BLaER1 treated with 17β-estradiol and CSF1 and Interleukin-3, amounts not matched to agents 10 nM and 100 nM (cell line): ENCODE measurements around the gene COL5A1.
"Not testable (repeated sequence)": the region's sequence is repeated elsewhere in the genome, so short reads cannot be mapped to it uniquely, and the experiment has no call there.

ENCODE experiments used
- H3K27ac ChIP-seq, 11 experiments: shearing (Covaris generic); formaldehyde crosslinking; 2 replicates each; pipeline ENCODE4 v1.8.1; 2022
- H3K27me3 ChIP-seq, 11 experiments: shearing (Covaris generic); formaldehyde crosslinking; 2 replicates each; pipeline ENCODE4 v1.8.1; 2022
- H3K36me3 ChIP-seq, 11 experiments: shearing (Covaris generic); formaldehyde crosslinking; 2 replicates each; pipeline ENCODE4 v1.8.1; 2022
- H3K4me1 ChIP-seq, 10 experiments: shearing (Covaris generic); formaldehyde crosslinking; 2 replicates each; pipeline ENCODE4 v1.8.1; 2022
- H3K4me2 ChIP-seq, 11 experiments: shearing (Covaris generic); formaldehyde crosslinking; 2 replicates each; pipeline ENCODE4 v1.8.1; 2022
- H3K4me3 ChIP-seq, 10 experiments: shearing (Covaris generic); formaldehyde crosslinking; 2 replicates each; pipeline ENCODE4 v1.8.1; 2022
- H3K9ac ChIP-seq, 11 experiments: shearing (Covaris generic); formaldehyde crosslinking; 2 replicates each; pipeline ENCODE4 v1.8.1; 2022
- H3K9me3 ChIP-seq, 11 experiments: shearing (Covaris generic); formaldehyde crosslinking; replicated peaks in 1 of 11; 2 replicates each; pipeline ENCODE4 v1.8.1; 2022
- H4K20me1 ChIP-seq, 11 experiments: shearing (Covaris generic); formaldehyde crosslinking; 2 replicates each; pipeline ENCODE4 v1.8.1; 2022
- Cebpa-rat ChIP-seq, 11 experiments: shearing (Covaris generic); IDR thresholded peaks; 2 replicates each; pipeline ENCODE4 v1.8.1; 2022

Gene COL5A1

DNA sequence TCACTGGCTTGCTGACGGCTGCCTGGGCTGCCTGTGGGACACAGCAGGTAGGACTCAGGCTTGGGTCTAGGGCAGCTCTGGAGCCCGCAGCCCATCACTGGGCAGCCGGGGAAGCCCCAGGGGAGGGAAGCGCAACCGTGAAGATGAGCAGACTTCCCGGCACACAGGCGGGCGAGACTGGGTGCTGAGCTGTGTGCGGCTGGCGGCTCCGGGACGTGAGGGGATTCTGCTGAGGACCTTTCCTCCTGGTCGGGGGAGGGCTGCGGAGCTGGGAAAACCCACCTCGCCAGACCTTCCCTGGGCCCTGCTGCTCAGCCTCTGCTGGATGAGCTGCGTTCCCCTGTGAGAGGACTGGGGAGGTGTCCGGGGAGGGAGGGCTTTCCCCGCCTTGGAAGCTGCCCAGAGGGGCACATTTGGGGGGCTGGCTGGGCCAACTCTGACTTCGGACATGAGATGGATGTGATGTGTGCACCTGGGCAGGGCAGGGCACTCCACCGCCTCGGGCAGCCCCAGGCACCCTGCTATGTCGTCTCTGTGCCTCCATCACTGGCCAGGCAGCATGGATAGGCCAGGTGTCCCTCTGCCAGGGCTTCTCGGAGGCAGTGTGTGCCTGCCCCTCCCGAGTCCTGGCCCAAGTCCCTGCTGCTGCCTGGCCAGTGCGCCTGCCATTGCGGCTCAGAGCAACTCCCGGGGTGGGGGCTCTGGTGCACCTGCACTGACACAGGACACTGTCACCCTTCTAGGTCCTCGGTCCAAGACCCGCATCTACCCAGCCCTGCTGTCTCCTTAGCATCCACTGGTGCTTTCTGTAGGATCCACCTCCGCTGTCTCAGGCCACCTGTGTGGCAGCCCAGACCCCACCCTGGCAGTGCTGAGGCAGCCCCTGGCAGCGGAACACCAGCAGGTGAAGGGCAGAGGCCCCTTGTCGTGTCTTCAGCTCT is 66.4 kb downstream of the COL5A1 start:
- H3K27ac ChIP-seq, result no peak overlapping the region
- H3K4me3 ChIP-seq, result no peak overlapping the region
- H3K4me2 ChIP-seq, result peak overlapping the region in 10 of 11 experiments; percentile 20 to 89 (median 67); a peak in 17 of 22 replicates
- H3K36me3 ChIP-seq, result peaks cover 0 to 38% (median 11%) of the 10 kb centered on the region in 11 experiments; a peak in 14 of 22 replicates
- H3K27me3 ChIP-seq, result peaks cover 0 to 80% (median 0%) of the 10 kb centered on the region in 11 experiments; a peak in 9 of 22 replicates
- H3K9ac ChIP-seq, result peak overlapping the region in 4 of 11 experiments; percentile 24 to 54 (median 52); a peak in 7 of 22 replicates
- peaks cover 0 to 12% (median 4%) of the 10 kb centered on the region in 11 experiments; a peak in 12 of 22 replicates for H3K9me3 ChIP-seq
- H4K20me1 ChIP-seq, result peaks cover 0 to 68% (median 48%) of the 10 kb centered on the region in 11 experiments; a peak in 20 of 22 replicates
- peaks cover 4 to 45% (median 27%) of the 10 kb centered on the region in 10 experiments; a peak in 19 of 20 replicates for H3K4me1 ChIP-seq
- no peak for TF ChIP-seq Cebpa-rat (IDR thresholded peaks at IDR 0.05)

DNA sequence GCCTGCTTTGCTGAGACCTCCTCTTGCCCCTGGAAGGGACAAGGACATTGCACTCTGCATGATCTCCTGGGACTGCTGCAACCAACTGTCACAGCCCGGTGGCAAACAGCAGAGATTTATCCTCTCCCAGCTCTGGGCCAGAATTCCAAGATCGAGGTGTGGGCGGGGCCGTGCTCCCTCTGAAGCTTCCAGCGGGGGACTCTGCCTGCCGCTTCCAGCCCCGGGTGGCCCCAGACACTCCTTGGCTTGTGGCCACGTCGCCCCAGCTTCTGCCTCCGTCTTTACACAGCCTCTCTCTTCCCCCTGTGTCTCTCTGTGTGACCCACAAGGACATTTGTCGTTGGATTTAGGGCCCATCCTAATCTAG is 67.1 kb downstream of the COL5A1 start:
- Histone ChIP-seq H4K20me1 (peaks cover 0 to 62% (median 44%) of the 10 kb centered on the region in 11 experiments; a peak in 20 of 22 replicates), H3K27ac (no peak overlapping the region), H3K9me3 (peaks cover 3 to 18% (median 9%) of the 10 kb centered on the region in 11 experiments; a peak in 15 of 22 replicates), H3K4me3 (no peak overlapping the region), H3K27me3 (peaks cover 0 to 82% (median 0%) of the 10 kb centered on the region in 11 experiments; a peak in 8 of 22 replicates), H3K4me2 (peak overlapping the region in 8 of 11 experiments; percentile 54 to 89 (median 70); a peak in 14 of 22 replicates), H3K9ac (peak overlapping the region in 1 of 11 experiments; percentile 52; a peak in 1 of 22 replicates), H3K36me3 (peaks cover 0 to 44% (median 17%) of the 10 kb centered on the region in 11 experiments; a peak in 14 of 22 replicates), H3K4me1 (peaks cover 0 to 42% (median 27%) of the 10 kb centered on the region in 10 experiments; a peak in 15 of 20 replicates)
- TF ChIP-seq Cebpa-rat (IDR thresholded peaks at IDR 0.05), result no peak

DNA sequence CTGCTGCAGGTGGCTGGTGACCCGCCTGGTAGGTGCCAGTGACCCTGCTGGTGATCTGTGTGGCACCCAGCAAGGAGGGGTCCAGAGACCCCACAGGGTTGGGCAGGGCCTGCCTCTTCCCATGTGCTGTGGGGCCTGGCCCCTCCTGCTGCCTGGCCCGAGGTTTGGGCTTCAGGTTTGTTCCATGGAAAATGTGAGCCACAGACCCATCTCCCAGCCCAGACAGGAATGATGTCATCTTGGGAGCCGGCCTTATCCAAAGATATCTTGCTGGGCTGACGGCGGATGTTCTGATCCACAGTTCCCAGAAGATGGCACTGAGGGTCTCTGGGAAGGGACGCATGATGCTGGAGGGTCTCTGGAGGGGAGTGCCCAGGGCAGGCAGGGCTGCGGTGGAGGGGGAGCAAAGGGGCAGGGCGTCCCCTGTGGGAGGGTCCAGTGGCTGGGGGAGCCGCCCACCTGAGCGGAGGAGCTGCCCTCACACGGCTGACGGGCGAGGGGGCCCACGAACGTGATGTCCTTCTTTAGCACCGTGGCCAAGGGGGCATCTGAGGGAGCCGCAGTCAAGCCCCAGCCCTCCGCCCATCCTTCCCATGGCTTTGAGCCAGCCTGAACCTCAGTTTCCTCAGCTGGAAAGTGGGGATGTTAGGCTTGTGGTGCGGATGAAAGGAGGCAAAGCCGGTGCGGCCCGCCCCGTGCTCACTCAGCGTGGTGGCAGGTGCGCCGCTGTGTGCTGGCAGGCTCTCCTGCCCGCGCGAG is 68.1 kb downstream of the COL5A1 start:
- Histone ChIP-seq H3K4me1 (peaks cover 0 to 42% (median 27%) of the 10 kb centered on the region in 10 experiments; a peak in 15 of 20 replicates), H3K36me3 (peaks cover 0 to 41% (median 19%) of the 10 kb centered on the region in 11 experiments; a peak in 13 of 22 replicates), H3K9ac (no peak overlapping the region), H3K4me3 (no peak overlapping the region), H3K27me3 (peaks cover 0 to 78% (median 0%) of the 10 kb centered on the region in 11 experiments; a peak in 8 of 22 replicates), H3K27ac (no peak overlapping the region), H3K9me3 (peaks cover 5 to 27% (median 14%) of the 10 kb centered on the region in 11 experiments; a peak in 15 of 22 replicates), H3K4me2 (peak overlapping the region in 3 of 11 experiments; percentile 71 to 89 (median 75); a peak in 2 of 22 replicates), H4K20me1 (peaks cover 0 to 56% (median 44%) of the 10 kb centered on the region in 11 experiments; a peak in 20 of 22 replicates)
- TF ChIP-seq Cebpa-rat (IDR thresholded peaks at IDR 0.05), result no peak

DNA sequence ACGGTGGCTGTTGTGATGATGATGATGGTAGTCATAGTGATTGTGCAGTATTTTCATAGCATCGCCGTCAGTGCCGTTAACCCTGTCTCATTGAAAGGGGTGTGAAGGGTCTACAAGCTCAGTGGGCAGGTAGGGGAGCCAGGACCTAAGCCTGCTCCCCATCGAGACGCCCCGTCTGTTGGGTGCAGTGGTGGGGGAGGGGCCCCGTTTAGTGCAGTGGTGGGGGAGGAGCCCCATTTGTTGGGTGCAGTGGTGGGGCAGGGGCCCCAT is 68.6 kb downstream of the COL5A1 start:
- Histone ChIP-seq H3K9ac (no peak overlapping the region), H3K27me3 (peaks cover 0 to 78% (median 0%) of the 10 kb centered on the region in 11 experiments; a peak in 8 of 22 replicates), H3K27ac (no peak overlapping the region), H3K4me1 (peaks cover 0 to 42% (median 27%) of the 10 kb centered on the region in 10 experiments; a peak in 15 of 20 replicates), H3K4me2 (no peak overlapping the region), H3K9me3 (peaks cover 5 to 27% (median 15%) of the 10 kb centered on the region in 11 experiments; a peak in 15 of 22 replicates), H3K36me3 (peaks cover 0 to 39% (median 19%) of the 10 kb centered on the region in 11 experiments; a peak in 13 of 22 replicates), H4K20me1 (peaks cover 0 to 50% (median 39%) of the 10 kb centered on the region in 11 experiments; a peak in 20 of 22 replicates), H3K4me3 (no peak overlapping the region)
- TF ChIP-seq Cebpa-rat (IDR thresholded peaks at IDR 0.05), result no peak

DNA sequence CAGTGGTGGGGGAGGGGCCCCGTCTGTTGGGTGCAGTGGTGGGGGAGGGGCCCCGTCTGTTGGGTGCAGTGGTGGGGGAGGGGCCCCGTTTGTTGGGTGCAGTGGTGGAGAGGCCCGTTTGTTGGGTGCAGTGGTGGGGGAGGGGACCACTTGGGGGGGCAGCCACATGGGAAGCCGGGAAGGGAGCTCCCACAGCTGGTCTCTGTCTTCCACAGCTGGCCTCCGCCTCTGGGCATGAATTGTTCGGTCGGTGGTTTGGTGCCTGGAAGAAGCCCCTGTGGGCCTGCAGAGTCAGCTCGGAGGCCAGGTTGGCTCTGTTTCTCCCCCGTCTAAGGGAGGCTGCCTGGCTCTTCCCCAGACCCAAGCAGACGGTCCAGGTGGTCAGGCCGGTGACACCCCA is 69.3 kb downstream of the COL5A1 start:
- Histone ChIP-seq H3K36me3 (peaks cover 0 to 32% (median 17%) of the 10 kb centered on the region in 11 experiments; a peak in 12 of 22 replicates), H4K20me1 (peaks cover 0 to 47% (median 36%) of the 10 kb centered on the region in 11 experiments; a peak in 20 of 22 replicates), H3K4me3 (no peak overlapping the region), H3K9ac (no peak overlapping the region), H3K27ac (0 out of 22 replicates have a peak overlapping the region, but pooled peaks of 1 of the 11 experiments have one; percentile 10), H3K9me3 (peaks cover 5 to 27% (median 16%) of the 10 kb centered on the region in 11 experiments; a peak in 15 of 22 replicates), H3K4me2 (no peak overlapping the region), H3K4me1 (peaks cover 0 to 42% (median 27%) of the 10 kb centered on the region in 10 experiments; a peak in 15 of 20 replicates), H3K27me3 (peaks cover 0 to 78% (median 0%) of the 10 kb centered on the region in 11 experiments; a peak in 8 of 22 replicates)
- TF ChIP-seq Cebpa-rat (IDR thresholded peaks at IDR 0.05), result no peak

DNA sequence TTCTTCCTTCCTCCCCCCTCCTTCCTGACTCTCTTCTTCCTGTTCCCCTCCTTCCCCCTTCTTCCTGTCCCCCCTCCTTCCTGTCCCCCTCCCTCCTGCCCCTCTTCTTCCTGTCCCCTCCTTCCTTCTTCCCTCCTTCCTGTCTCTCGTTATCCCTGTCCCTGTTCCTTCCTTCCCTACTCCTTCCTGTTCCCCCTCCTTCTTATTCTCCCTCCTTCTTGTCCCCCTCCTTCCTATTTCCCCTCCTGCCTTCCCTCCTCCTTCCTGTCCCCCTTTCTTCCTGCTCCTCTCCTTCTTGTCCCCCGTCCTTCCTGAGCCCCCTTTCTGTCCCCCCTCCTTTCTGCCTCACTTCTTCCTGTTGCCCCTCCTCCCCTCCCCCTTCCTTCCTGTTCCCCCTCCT is 70.6 kb downstream of the COL5A1 start:
- peaks cover 0 to 42% (median 19%) of the 10 kb centered on the region in 11 experiments; a peak in 12 of 22 replicates for H3K36me3 ChIP-seq
- H3K4me1 ChIP-seq, result peaks cover 0 to 36% (median 18%) of the 10 kb centered on the region in 10 experiments; a peak in 15 of 20 replicates
- peaks cover 5 to 27% (median 16%) of the 10 kb centered on the region in 11 experiments; a peak in 15 of 22 replicates for H3K9me3 ChIP-seq
- no peak overlapping the region for H3K9ac ChIP-seq
- H3K4me2 ChIP-seq, result no peak overlapping the region
- peaks cover 0 to 47% (median 30%) of the 10 kb centered on the region in 11 experiments; a peak in 20 of 22 replicates for H4K20me1 ChIP-seq
- peaks cover 0 to 78% (median 0%) of the 10 kb centered on the region in 11 experiments; a peak in 8 of 22 replicates for H3K27me3 ChIP-seq
- no peak overlapping the region for H3K4me3 ChIP-seq
- TF ChIP-seq Cebpa-rat (IDR thresholded peaks at IDR 0.05), result no peak
- no peak overlapping the region for H3K27ac ChIP-seq

DNA sequence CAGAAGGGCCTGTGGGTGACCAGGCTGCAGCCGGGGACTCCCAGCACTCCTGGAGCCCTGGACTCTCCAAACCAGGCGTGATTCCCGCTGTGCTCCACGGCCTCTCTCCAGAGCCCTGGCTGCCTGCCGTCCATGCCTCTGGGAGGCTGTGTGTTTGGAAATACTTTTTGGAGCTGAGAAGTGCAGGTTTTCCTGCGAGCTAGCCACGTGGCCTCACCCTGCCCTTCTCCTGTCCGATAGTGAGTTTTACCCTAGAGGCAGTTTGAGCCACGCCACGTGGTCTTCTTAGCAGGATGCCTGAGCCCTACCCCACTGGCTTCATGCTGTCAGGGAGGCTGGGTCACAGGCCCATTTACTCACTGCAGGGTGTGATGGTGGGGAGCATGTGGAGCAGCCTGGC is 71.3 kb downstream of the COL5A1 start:
- H3K36me3 ChIP-seq, result peaks cover 0 to 42% (median 19%) of the 10 kb centered on the region in 11 experiments; a peak in 12 of 22 replicates

DNA sequence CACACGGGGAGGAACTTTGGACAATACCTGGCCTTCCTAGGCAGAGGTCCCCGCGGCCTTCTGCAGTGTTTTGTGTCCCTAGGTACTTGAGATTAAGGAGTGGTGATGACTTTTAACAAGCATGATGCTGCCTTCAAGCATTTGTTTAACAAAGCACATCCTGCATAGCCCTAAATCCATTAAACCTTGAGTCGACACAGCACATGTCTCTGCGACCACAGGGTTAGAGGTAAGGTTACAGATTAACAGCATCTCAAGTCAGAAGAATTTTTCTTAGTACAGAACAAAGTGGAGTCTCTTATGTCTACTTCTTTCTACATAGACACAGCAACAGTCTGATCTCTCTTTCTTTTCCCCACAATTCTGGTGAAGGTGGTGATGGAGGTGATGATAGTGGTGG is 73.9 kb downstream of the COL5A1 start:
- peaks cover 0 to 52% (median 41%) of the 10 kb centered on the region in 11 experiments; a peak in 18 of 22 replicates for H4K20me1 ChIP-seq
- not testable (repeated sequence) for H3K9ac ChIP-seq, H3K4me3 ChIP-seq, H3K4me2 ChIP-seq, H3K27ac ChIP-seq
- peaks cover 0 to 32% (median 16%) of the 10 kb centered on the region in 10 experiments; a peak in 12 of 20 replicates for H3K4me1 ChIP-seq
- peaks cover 0 to 82% (median 0%) of the 10 kb centered on the region in 11 experiments; a peak in 8 of 22 replicates for H3K27me3 ChIP-seq
- H3K36me3 ChIP-seq, result peaks cover 0 to 38% (median 19%) of the 10 kb centered on the region in 11 experiments; a peak in 11 of 22 replicates
- H3K9me3 ChIP-seq, result peaks cover 5 to 27% (median 16%) of the 10 kb centered on the region in 11 experiments; a peak in 15 of 22 replicates

More for the DNA sequence above, 71.3 kb downstream of the COL5A1 start:
- peaks cover 0 to 32% (median 11%) of the 10 kb centered on the region in 10 experiments; a peak in 14 of 20 replicates for H3K4me1 ChIP-seq
- no peak overlapping the region for H3K27ac ChIP-seq
- H4K20me1 ChIP-seq, result peaks cover 0 to 47% (median 28%) of the 10 kb centered on the region in 11 experiments; a peak in 20 of 22 replicates
- peaks cover 0 to 78% (median 0%) of the 10 kb centered on the region in 11 experiments; a peak in 7 of 22 replicates for H3K27me3 ChIP-seq
- H3K4me2 ChIP-seq, result no peak overlapping the region
- no peak for TF ChIP-seq Cebpa-rat (IDR thresholded peaks at IDR 0.05)
- no peak overlapping the region for H3K9ac ChIP-seq
- peaks cover 5 to 27% (median 16%) of the 10 kb centered on the region in 11 experiments; a peak in 15 of 22 replicates for H3K9me3 ChIP-seq
- no peak overlapping the region for H3K4me3 ChIP-seq
